HEK293T (cell line): ENCODE measurements around the gene USP36.

Experiments used
- CTCF ChIA-PET: fragments of 350-600 bp; formaldehyde crosslinking; extraction: SDS; loops from one replicate; lab custom pipeline; 2021; ENCODE audit warnings: antibody characterized with exemption, inconsistent platforms; lab: Yijun Ruan, JAX
- POLR2A ChIA-PET: fragments of 350-600 bp; formaldehyde crosslinking; extraction: SDS; loops from one replicate; lab custom pipeline; 2020; ENCODE audit warnings: antibody characterized with exemption, inconsistent platforms; lab: Yijun Ruan, JAX
- DNase-seq: peaks from one replicate; pipeline ENCODE4 v3.0.0; 2012; ENCODE audit warnings: mixed read lengths; ENCODE audit errors: extremely low spot score
- ARNT ChIP-seq: fragments of 450-650 bp; IDR thresholded peaks from 2 replicates; pipeline ENCODE4 v1.6.1; 2017; ENCODE audit warnings: mild to moderate bottlenecking
- BHLHE40 ChIP-seq: fragments of 450-650 bp; IDR thresholded peaks from 2 replicates; pipeline ENCODE4 v1.6.1; 2016; ENCODE audit warnings: mild to moderate bottlenecking, moderate library complexity, borderline replicate concordance
- CTBP1 ChIP-seq: fragments of 450-650 bp; IDR thresholded peaks from 2 replicates; pipeline ENCODE4 v1.6.1; 2016; ENCODE audit warnings: borderline replicate concordance
- ELF4 ChIP-seq: fragments of 450-650 bp; IDR thresholded peaks from 2 replicates; pipeline ENCODE4 v1.6.1; 2017; ENCODE audit warnings: antibody characterized with exemption
- FOXA1 ChIP-seq: fragments of 450-650 bp; IDR thresholded peaks from 2 replicates; pipeline ENCODE4 v1.6.1; 2016; ENCODE audit warnings: mild to moderate bottlenecking
- FOXK2 ChIP-seq: fragments of 450-650 bp; IDR thresholded peaks from 2 replicates; pipeline ENCODE4 v1.6.1; 2016; ENCODE audit warnings: mild to moderate bottlenecking
- FOXM1 ChIP-seq: fragments of 450-650 bp; IDR thresholded peaks from 2 replicates; pipeline ENCODE4 v1.6.1; 2017; ENCODE audit warnings: mild to moderate bottlenecking, borderline replicate concordance
- HDGF ChIP-seq: fragments of 450-650 bp; IDR thresholded peaks from 2 replicates; pipeline ENCODE4 v1.6.1; 2017; ENCODE audit warnings: antibody characterized with exemption, borderline replicate concordance
- L3MBTL2 ChIP-seq: fragments of 450-650 bp; conservative IDR thresholded peaks from 2 replicates; pipeline ENCODE4 v1.6.1; 2016; ENCODE audit warnings: mild to moderate bottlenecking
- LEF1 ChIP-seq: fragments of 450-650 bp; IDR thresholded peaks from 2 replicates; pipeline ENCODE4 v1.6.1; 2017; ENCODE audit warnings: mild to moderate bottlenecking, borderline replicate concordance
- NFRKB ChIP-seq: fragments of 450-650 bp; IDR thresholded peaks from 2 replicates; pipeline ENCODE4 v1.6.1; 2016; ENCODE audit warnings: mild to moderate bottlenecking, moderate library complexity
- PKNOX1 ChIP-seq: fragments of 450-650 bp; IDR thresholded peaks from 2 replicates; pipeline ENCODE4 v1.6.1; 2016
- SP1 ChIP-seq: fragments of 450-650 bp; IDR thresholded peaks from 2 replicates; pipeline ENCODE4 v1.6.1; 2017
- SUZ12 ChIP-seq: fragments of 450-650 bp; IDR thresholded peaks from 2 replicates; pipeline ENCODE4 v1.6.1; 2016; ENCODE audit warnings: mild to moderate bottlenecking
- TARDBP ChIP-seq: fragments of 450-650 bp; IDR thresholded peaks from 2 replicates; pipeline ENCODE4 v1.6.1; 2016
- ZNF384 ChIP-seq: fragments of 450-650 bp; IDR thresholded peaks from 2 replicates; pipeline ENCODE4 v1.6.1; 2016

Gene USP36

GRCh38 chr17:78793968-78794367 is 46.6 kb downstream of the USP36 start:
- POLR2A ChIA-PET = no interaction called here
- TF ChIP-seq FOXA1 = no peak
- TF ChIP-seq LEF1 = no peak
- TF ChIP-seq HDGF = no peak
- TF ChIP-seq NFRKB = no peak
- TF ChIP-seq TARDBP = no peak
- no peak for TF ChIP-seq FOXM1
- TF ChIP-seq CTBP1 = no peak
- TF ChIP-seq FOXK2 = no peak
- TF ChIP-seq PKNOX1 = no peak
- TF ChIP-seq ZNF384 = no peak
- TF ChIP-seq ARNT = no peak
- TF ChIP-seq L3MBTL2 = no peak
- TF ChIP-seq SP1 = no peak
- TF ChIP-seq ELF4 = no peak
- no peak for TF ChIP-seq SUZ12
- TF ChIP-seq BHLHE40 = no peak
- DNase-seq = no peak
- CTCF ChIA-PET = no interaction called here

- TF ChIP-seq FOXM1 = no peak
- CTCF ChIA-PET = no interaction called here
- no peak for DNase-seq
- POLR2A ChIA-PET = no interaction called here
Observed at GRCh38 chr17:78793415-78793814, 47.2 kb downstream of the USP36 start.

DNA sequence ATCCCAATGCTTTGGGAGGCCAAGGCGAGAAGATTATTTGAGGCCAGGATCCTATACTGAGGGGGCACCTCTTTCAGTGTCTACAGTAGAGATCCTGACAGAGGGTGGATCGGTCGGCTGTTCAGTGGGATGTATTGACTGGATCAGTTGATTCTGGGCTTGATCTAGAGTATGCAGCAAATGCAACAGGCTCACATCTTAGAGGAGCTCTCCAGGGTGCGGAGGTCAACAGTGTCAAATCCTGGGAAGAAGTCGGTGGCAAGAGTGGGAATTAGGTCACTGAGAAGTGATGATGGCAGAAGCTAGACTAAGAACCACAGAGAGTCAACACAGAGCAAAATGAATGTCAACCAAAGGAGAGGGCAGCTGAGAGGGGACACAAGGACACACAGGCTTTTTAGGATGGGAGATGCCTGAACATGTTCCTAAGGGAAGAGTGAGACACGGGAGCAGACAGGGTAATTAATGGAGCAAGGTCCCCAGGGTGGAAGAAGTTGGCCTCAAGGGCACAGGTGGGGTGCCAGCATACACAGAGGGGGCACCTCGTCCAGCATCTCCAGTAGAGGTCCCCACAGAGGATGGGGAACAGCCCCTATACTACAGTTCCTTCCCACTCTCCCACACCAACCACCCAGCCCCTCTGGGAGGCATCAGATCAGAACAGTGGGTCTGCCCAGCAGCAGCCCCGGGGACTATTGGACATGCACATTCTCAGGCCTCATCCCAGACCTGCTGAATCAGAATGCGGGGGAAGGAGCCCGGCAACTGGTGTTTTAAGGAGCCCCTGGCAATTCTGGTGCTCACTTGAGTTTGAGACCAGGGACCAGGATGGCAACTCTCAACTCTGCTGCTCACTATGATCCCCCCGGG is 48.5 kb downstream of the USP36 start:
- ChIA-PET POLR2A (no interaction called here), CTCF (no interaction called here)
- no peak for DNase-seq
- TF ChIP-seq HDGF (no peak), NFRKB (no peak), ELF4 (no peak), FOXA1 (no peak)

- DNase-seq = no peak
- TF ChIP-seq BHLHE40 = no peak
- TF ChIP-seq ARNT = no peak
- TF ChIP-seq FOXA1 = no peak
- TF ChIP-seq FOXK2 = no peak
- ChIA-PET CTCF (interaction anchor here (0.7 kb wide), 1 partner anchor 9 kb away, joined by 4 read pairs; no protein-coding TSS in a partner anchor), POLR2A (no interaction called here)
Observed at GRCh38 chr17:78790552-78790951, 50.1 kb downstream of the USP36 start.

- POLR2A ChIA-PET = no interaction called here
- CTCF ChIA-PET = no interaction called here
- no peak for DNase-seq
- TF ChIP-seq NFRKB (no peak), ARNT (no peak), BHLHE40 (no peak), L3MBTL2 (no peak), ELF4 (no peak), TARDBP (no peak), ZNF384 (no peak)
Observed at GRCh38 chr17:78789663-78790181, 50.9 kb downstream of the USP36 start.

DNA sequence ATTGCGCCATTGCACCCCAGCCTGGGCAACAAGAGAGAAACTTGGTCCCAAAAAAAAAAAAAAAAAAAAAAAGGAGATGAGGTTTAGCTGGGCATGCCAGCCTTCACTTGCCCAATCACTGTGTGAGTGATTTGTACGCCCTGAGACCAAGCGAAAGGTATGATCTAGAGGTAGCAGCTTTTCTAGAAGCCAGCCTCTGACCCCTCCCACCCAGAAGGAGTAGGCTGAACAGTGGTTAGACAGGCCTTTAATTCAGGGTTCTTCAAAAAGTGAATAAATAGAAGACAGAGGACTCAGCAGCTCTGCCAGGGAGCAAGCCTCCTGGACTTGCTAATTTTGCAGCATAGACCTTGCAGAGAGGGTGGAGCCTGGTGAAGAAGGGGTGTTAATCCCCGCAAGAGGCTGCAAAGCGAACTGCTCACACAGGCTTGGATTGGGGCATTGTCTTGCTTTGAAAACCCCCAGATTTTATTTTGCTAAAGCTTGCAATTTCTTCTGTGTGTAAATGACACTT is 51.4 kb downstream of the USP36 start:
- no peak for DNase-seq
- CTCF ChIA-PET = no interaction called here
- TF ChIP-seq FOXK2 (no peak), SP1 (no peak), ELF4 (no peak), LEF1 (no peak), FOXA1 (no peak), L3MBTL2 (no peak), BHLHE40 (no peak), FOXM1 (no peak), SUZ12 (no peak), PKNOX1 (no peak), ZNF384 (no peak), TARDBP (no peak), HDGF (no peak), CTBP1 (no peak), ARNT (no peak), NFRKB (no peak)
- POLR2A ChIA-PET = no interaction called here

DNA sequence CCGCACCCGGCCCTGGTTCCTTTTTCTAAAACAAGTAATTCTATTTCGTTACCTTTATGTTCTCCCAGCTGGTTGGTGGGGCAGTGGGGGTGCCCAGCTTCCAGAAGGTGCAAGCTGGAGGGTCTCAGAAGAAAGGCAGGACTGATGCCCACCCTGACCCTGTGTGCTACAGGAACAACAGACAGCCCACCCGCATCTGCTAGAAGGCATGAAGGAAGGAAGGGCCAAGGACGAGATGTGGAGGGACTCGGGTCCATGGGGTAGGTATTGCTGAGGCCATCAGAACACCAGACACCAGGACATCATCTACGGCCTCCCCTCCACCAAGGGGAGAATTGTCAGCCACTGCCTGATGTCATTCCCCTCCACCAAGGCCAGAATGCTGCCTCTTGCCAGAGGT is 52.2 kb downstream of the USP36 start:
- TF ChIP-seq CTBP1 (no peak), NFRKB (no peak), LEF1 (no peak), PKNOX1 (no peak), FOXM1 (no peak), HDGF (no peak)
- no peak for DNase-seq
- ChIA-PET POLR2A (no interaction called here), CTCF (interaction anchor here (1.0 kb wide), 1 partner anchor 9 kb away, joined by 3 read pairs; no protein-coding TSS in a partner anchor)
